ENCODE data around the gene MYMK.
"Not testable (repeated sequence)": the region's sequence is repeated elsewhere in the genome, so short reads cannot be mapped to it uniquely, and the experiment has no call there.

The MYMK gene

GRCh38 chr9:133524679-133525228 is at the start of gene MYMK:
TSS of gene MYMK (minus strand) at chr9:133524959. CDS start at chr9:133524844, 115 bp downstream.
- no peak for DNase-seq

- DNase-seq = no peak
Measured at GRCh38 chr9:133573791-133574515, 49.2 kb upstream of the MYMK start.

- DNase-seq = peak; percentile 50
Measured at GRCh38 chr9:133572821-133573361, 48.1 kb upstream of the MYMK start.

- DNase-seq = no peak
Measured at GRCh38 chr9:133571896-133572595, 47.3 kb upstream of the MYMK start.

GRCh38 chr9:133571391-133571890 is 46.7 kb upstream of the MYMK start:
- DNase-seq = no peak

GRCh38 chr9:133570691-133571080 is 45.9 kb upstream of the MYMK start:
- DNase-seq = no peak

- peak; percentile 86 for DNase-seq
Measured at GRCh38 chr9:133569891-133570690, 45.3 kb upstream of the MYMK start.

GRCh38 chr9:133569121-133569785 is 44.5 kb upstream of the MYMK start:
- no peak for DNase-seq

- no peak for DNase-seq
Measured at GRCh38 chr9:133568186-133568585, 43.4 kb upstream of the MYMK start.

- DNase-seq = no peak
Measured at GRCh38 chr9:133566817-133567216, 42.1 kb upstream of the MYMK start.

- DNase-seq = no peak
Measured at GRCh38 chr9:133566382-133566781, 41.6 kb upstream of the MYMK start.

GRCh38 chr9:133564451-133565116 is 39.8 kb upstream of the MYMK start:
- no peak for DNase-seq

- not testable (repeated sequence) for DNase-seq
Measured at GRCh38 chr9:133563814-133564213, 39.1 kb upstream of the MYMK start.

GRCh38 chr9:133563291-133563796 is 38.6 kb upstream of the MYMK start:
- DNase-seq = peak; percentile 63

GRCh38 chr9:133562611-133563290 is 38.0 kb upstream of the MYMK start:
- no peak for DNase-seq

GRCh38 chr9:133561976-133562554 is 37.3 kb upstream of the MYMK start:
- DNase-seq = no peak

- DNase-seq = no peak
Measured at GRCh38 chr9:133560944-133561343, 36.2 kb upstream of the MYMK start.

GRCh38 chr9:133560311-133560710 is 35.6 kb upstream of the MYMK start:
- DNase-seq = no peak

- peak; percentile 45 for DNase-seq
Measured at GRCh38 chr9:133558191-133559126, 33.7 kb upstream of the MYMK start.
